Umbilical cord (tissue), 2 donors: ENCODE data around the gene DNALI1. TPM values are rescaled to one million over a fixed set of nuclear protein-coding genes. Genes with fewer than 3 reads are reported as not detected.
A peak's percentile ranks its signal among the peaks of the same experiment; 100 is the strongest.
"Not testable (repeated sequence)": the region's sequence is repeated elsewhere in the genome, so short reads cannot be mapped to it uniquely, and the experiment has no call there.

Source experiments
- DNase-seq: peaks from one replicate; pipeline ENCODE4 v3.0.0-alpha.2; 2015; ENCODE audit warnings: low spot score
- total RNA-seq: library from RNA; depleted of rRNA; stranded (reverse); fragments of >200 nt; gene quantifications from one replicate; pipeline ENCODE4 v1.2.3, GENCODE V29; 2014; ENCODE audit warnings: low replicate concordance; ENCODE audit not compliant: insufficient read depth

The DNALI1 gene
- 2.9 TPM for total RNA-seq

- peak; percentile 86 for DNase-seq
Measured at GRCh38 chr1:37556712-37557196, at the start of gene DNALI1. DNALI1 (plus strand) TSS chr1:37556940; CDS start chr1:37556995, 55 bp downstream.

DNA sequence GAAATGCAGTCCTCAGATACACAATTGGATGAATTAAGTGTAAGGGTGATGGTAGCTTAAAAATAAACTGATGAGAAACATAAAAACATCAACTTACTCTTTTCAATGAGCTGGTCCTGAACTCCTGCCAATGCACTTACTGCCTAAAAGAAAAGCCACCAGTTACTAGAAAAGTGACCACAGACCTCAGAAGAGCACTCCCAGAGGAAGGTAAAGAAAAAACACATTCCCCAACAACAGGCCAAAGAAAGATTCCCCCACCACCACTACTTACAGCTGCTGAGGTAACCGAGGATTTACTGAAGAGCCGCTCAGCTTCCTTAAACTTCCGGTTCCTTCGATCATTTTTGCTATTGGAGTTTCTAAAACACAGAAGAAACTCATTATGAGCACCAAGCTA is 47.6 kb upstream of the DNALI1 start:
- DNase-seq = no peak

DNA sequence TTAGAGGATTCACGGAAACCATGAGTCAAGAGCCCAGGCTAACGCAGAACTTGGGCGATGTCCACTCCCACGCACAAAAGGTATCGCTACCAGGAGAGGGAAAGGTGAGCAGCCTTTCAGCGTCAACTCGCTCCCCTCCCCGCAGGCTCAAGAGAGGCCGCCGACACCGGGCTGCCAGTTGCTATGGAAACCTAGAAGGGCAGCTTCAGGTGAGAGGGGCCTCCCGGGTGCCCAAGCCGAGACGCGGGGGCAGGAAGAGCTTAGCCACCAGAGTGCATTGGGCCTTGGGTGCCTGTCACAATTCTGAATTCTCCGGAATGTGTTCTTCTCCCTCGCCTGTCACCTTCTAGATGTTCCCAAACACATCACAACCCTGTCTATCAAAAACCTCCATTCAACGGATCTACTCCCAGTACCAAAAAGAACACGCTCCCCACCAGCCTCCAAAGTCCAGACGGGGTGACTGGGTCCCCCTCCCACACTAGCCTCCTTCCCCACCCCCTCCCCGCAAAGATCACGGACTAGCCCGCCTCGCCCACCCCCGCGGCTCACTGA is 42.9 kb upstream of the DNALI1 start:
- DNase-seq = peak; percentile 35

DNA sequence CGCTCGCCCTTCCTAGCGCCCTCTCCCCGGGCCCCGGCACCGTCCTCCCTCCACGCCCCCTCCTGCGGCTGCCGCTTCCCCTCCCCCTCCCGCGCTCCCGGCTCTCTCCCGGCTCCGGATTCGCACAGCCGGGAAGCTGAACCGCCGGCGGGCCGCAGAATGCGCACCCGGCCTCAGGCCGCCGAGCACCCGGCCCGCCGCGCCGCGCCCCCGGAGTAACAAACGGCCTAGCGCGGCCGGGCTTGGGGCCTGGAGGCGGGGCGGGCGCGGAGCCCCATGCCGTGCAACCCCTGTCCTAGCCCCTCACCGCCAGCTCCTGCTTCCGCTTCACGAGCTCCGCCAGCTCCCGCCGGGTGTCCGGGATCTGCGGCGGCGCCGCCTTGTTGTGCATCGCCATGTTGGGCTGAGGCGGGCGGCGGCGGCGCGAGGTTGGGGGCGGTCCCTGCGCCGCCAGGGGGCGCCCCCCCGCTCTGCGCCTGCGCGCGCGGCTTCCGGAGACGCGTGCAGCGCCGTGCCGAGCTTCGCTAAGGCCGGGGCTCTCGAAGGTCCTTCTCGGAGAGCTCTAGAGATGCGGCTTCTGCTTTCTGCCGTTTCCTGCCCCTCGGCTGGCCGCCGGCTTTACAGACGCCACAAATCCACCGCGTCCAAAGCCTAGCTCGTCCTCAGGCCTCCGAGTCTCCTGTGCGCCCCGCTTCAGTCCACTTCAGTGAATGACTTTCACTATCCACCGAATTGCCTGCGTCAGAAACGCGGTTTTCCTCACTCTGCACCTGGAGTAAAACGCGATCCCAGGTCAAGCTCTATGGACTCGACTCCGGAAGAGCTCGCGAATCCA is 42.2 kb upstream of the DNALI1 start, which contains the start of gene MEAF6:
MEAF6 (minus strand) TSS at position 417 of the 835 bp plus-strand sequence; CDS start at position 397, 20 bp downstream.
- DNase-seq = peak; percentile 88

GRCh38 chr1:37515185-37516034 is 41.3 kb upstream of the DNALI1 start:
- no peak for DNase-seq

DNA sequence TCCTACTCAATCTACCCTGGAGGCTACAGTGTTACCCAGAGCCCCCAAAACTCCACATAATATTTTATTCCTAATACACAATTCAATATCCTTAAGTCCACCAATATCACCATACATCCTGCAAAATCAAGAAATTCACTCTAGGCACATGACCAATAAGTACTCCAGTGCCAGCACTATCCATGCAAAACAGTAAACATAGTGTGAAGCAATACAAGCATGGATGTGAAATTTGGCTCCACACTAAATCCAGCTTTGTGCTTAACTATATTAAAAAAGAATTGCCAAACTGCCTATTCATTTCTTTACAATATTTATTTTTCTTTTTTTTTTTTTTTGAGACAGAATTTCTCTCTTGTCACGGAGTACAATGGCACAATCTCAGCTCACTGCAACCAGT is 39.2 kb upstream of the DNALI1 start:
- DNase-seq = no peak

- DNase-seq = not testable (repeated sequence)
Measured at GRCh38 chr1:37518241-37518640, 38.5 kb upstream of the DNALI1 start.

GRCh38 chr1:37518929-37519328 is 37.8 kb upstream of the DNALI1 start:
- DNase-seq = not testable (repeated sequence)

DNA sequence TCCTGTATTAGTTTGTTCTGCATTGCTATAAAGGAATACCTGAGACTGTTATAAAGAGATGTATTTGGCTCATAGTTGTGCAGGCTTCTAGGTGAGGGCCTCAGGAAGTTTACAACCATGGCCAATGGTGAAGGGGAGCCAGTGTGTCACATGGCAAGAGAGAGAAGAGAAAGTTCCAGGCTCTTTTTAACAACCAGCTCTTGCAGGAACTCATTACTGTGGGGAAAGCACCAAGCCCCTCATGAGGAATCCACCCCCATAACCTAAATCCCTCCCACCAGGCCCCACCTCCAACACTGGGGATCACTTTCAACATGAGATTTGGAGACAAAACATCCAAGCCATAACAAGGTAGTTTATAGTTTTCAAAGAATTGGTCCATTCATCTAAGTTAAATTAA is 37.1 kb upstream of the DNALI1 start:
- no peak for DNase-seq

DNA sequence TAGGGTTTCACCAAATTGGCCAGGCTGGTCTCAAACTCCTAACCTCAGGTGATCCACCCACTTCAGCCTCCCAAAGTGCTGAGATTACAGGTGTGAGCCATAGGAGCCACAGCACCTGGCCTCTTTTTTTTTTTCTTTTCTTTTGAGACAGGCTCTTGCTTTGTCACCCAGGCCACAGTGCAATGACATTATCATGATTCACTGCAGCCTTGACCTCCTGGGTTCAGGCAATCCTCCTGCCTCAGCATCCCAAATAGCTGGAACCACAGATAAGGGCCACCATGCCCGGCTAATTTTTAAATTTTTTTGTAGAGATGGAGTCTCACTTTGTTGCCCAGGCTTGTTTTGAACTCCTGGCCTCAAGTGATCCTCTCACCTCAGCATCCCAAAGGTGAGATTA is 26.9 kb upstream of the DNALI1 start:
- DNase-seq = not testable (repeated sequence)

DNA sequence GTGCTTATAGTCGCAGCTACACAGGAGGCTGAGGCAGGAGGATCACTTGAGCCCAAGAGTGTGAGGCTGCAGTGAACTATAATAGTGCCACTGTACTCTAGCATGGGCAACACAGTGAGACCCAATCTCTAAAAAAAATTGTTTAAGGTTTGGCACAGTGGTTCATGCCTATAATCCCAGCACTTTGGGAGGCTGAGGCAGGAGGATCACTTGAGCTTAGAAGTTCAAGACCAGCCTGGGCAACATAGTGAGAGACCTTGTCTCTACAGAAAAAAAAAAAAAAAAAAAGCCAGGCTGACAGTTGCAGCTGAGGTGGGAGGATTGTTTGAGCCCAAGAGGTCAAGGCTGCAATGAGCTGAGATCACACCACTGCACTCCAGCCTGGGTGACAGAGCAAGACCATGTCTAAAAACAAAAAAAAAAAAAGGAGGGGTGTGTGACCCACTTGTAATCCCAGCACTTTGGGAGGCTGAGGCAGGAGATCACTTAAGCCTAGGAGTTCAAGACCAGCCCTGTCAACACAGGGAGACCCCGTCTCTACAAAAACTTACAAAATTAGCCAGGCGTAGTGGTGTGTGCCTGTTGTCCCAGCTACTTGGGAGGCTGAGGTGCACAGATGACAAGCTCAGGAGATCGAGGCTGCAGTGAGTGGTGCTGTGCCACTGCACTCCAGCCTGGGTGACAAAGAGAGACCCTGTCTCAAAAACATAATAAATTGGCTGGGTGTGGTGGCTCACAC is 24.2 kb upstream of the DNALI1 start:
- not testable (repeated sequence) for DNase-seq

GRCh38 chr1:37533317-37534093 is 23.2 kb upstream of the DNALI1 start:
- no peak for DNase-seq

DNA sequence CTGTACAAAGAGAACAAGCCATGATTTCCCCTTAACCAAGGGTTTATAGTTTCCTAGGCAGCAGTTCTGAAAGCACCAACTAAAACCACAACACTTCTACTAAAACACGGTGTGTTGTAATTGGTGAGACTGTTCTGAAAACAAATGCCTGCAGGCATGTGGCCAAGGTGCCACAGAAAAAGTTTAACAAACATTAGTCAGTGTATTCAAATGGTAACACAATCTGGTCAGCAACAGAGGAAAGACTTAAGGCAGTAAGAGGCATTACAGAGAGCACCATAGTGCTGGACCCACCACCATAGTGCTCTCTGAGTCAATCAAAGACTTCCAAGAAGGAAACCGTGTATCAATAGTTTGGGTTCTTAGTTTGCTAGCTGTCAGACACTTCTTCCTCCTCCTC is 19.4 kb upstream of the DNALI1 start:
- no peak for DNase-seq

DNA sequence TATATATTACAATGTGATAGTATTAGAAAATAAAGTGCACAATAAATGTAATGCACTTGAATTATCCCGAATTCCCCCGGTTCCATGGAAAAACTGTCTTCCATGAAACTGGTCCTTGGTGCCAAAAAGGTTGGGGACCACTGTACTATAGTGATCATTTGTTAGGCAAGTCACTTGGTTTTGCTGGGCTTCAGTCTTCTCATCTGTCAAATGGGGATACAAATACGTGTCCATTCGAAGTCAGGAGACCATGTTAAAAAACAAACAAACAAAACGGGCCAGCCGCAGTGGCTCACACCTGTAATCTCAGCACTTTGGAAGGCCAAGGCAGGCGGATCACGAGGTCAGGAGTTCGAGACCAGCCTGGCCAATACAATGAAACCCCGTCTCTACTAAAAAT is 17.6 kb upstream of the DNALI1 start:
- DNase-seq = not testable (repeated sequence)

GRCh38 chr1:37540036-37540785 is 16.5 kb upstream of the DNALI1 start:
- no peak for DNase-seq

DNA sequence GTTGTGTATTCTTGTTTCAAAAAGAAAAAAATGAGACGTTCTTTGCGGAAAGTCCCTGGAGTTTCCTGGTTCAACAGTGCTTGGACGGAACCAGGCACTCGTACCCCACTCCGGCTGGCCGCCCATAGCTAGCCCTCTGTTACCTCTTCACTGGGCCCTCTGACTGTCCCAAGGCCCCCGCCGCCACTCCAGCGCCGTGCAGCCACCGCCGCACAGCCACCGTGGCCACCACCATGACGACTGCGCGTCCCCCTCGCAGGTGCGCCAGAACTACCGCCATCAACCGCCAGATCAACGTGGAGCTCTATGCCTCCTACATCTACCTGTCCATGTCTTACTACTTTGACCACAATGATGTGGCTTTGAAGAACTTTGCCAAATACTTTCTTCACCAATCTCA is 12.2 kb upstream of the DNALI1 start:
- no peak for DNase-seq

DNA sequence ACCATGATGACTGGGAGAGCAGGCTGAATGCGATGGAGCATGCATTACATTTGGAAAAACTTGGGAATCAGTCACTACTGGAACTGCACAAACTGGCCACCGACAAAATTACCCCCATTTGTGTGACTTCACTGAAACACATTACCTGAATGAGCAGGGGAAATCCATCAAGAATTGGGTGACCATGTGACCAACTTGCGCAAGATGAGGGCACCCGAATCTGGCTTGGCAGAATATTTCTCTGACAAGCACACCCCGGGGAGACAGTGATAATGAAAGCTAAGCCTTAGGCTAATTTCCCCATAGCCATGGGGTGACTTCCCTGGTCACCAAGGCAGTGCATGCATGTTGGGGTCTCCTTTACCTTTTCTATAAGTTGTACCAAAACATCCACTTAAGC is 11.7 kb upstream of the DNALI1 start:
- no peak for DNase-seq

DNA sequence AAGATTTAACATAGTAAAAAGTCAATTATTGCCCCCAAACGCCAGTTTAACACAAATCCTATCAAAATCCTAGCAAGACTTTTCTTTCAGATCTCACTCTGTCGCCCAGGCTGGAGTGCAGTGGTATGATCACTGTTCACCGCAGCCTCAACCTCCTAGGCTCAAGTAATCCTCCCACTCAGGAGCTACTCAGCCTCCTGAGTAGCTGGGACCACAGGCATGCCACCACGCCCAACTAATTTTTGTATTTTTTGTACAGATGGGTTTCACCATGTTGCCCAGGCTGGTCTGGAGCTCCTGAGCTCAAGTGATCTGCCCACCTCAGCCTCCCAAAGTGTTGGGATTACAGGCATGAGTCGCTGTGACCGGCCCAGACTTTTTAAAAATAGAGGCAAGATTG is 7.4 kb upstream of the DNALI1 start:
- no peak for DNase-seq

DNA sequence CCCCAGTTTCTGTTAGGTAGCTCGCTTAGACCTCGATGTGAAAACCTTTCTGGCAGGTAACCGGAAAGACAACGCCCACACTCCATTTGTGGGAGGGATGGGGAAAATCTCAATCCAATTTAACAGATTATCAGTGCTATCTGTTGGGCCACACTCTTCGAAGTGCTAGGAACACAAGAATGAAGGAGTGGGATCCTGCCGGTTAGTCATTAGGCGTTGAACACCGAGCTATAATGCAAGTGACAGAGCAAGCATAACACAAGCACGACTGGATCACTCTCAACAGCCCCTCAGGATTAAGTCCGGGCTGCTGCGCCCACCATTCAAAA is 3.2 kb upstream of the DNALI1 start:
- no peak for DNase-seq
